MCF 10A (cell line): ENCODE results near the gene MELTF. TPM values are rescaled to one million over a fixed set of nuclear protein-coding genes. Genes with fewer than 3 reads are reported as not detected.
A peak's percentile ranks its signal among the peaks of the same experiment; 100 is the strongest.

Experiments
- BruUV-seq: library from RNA; stranded (reverse); fragments of 400-500 nt; replicated peaks from 2 replicates; lab custom pipeline; 2021; lab: Mats Ljungman, UMichigan
- CTCF ChIA-PET: fragments of 300-600 bp; sonication (Branson Sonifier 250); formaldehyde crosslinking; extraction: SDS; loops from one replicate; lab custom pipeline; 2021; ENCODE audit warnings: antibody characterized with exemption, inconsistent platforms; lab: Yijun Ruan, JAX
- POLR2A ChIA-PET: fragments of 300-600, 350-650 bp; sonication (Branson Sonifier 250); formaldehyde crosslinking; extraction: SDS; loops from one replicate; lab custom pipeline; 2020; ENCODE audit warnings: antibody characterized with exemption, inconsistent platforms; lab: Yijun Ruan, JAX
- DNase-seq: peaks from one replicate; pipeline ENCODE4 v3.0.0-alpha.2; 2018; ENCODE audit not compliant: unreplicated experiment
- H3K27ac Mint-ChIP-seq: one replicate; pipeline ENCODE4 v1.8.0; 2022; ENCODE audit warnings: mild to moderate bottlenecking, low read depth, mixed read lengths; ENCODE audit not compliant: unreplicated experiment
- H3K27me3 Mint-ChIP-seq: one replicate; pipeline ENCODE4 v1.8.0; 2022; ENCODE audit warnings: mixed read lengths; ENCODE audit not compliant: insufficient read depth, unreplicated experiment
- H3K36me3 Mint-ChIP-seq: one replicate; pipeline ENCODE4 v1.8.0; 2022; ENCODE audit warnings: mild to moderate bottlenecking, moderate library complexity, mixed read lengths; ENCODE audit not compliant: insufficient read depth, unreplicated experiment
- H3K4me1 Mint-ChIP-seq: one replicate; pipeline ENCODE4 v1.8.0; 2022; ENCODE audit warnings: mixed read lengths; ENCODE audit not compliant: insufficient read depth, unreplicated experiment
- H3K4me3 Mint-ChIP-seq: one replicate; pipeline ENCODE4 v1.8.0; 2022; ENCODE audit warnings: mild to moderate bottlenecking, moderate library complexity, mixed read lengths; ENCODE audit not compliant: unreplicated experiment
- H3K9me3 Mint-ChIP-seq: one replicate; pipeline ENCODE4 v1.8.0; 2022; ENCODE audit warnings: mixed read lengths; ENCODE audit not compliant: unreplicated experiment
- CTCF ChIP-seq: fragments of 200-600 bp; IDR thresholded peaks from one replicate; pipeline ENCODE4 v1.8.0; 2022; ENCODE audit warnings: antibody characterized with exemption, mild to moderate bottlenecking; ENCODE audit not compliant: unreplicated experiment
- intact Hi-C: fragments of 100-400 bp; cut with micrococcal nuclease; formaldehyde crosslinking; loops from 2 replicates; pipeline ENCODE4 v1.14.1; 2022
- total RNA-seq: library from RNA; stranded (reverse); gene quantifications from 2 replicates; pipeline ENCODE4 v1.2.3, GENCODE V29; 2022

MELTF gene
- total RNA-seq, 1 experiment from 2014 or later, result 9.1 TPM

GRCh38 chr3:197006446-197006845 lies 23.2 kb downstream of the MELTF start:
- no peak for DNase-seq
- Mint-ChIP-seq H3K4me3 (no peak overlapping the region), H3K27me3 (no peaks in the 10 kb centered on the region), H3K9me3 (no peaks in the 10 kb centered on the region), H3K36me3 (no peaks in the 10 kb centered on the region), H3K27ac (no peak overlapping the region), H3K4me1 (peaks cover 10% of the 10 kb centered on the region)
- CTCF ChIA-PET, result interaction anchor here (0.6 to 0.8 kb wide), 3 partner anchors 8 to 29 kb away, joined by 3 to 4 read pairs (median 3); no protein-coding TSS in a partner anchor
- no TSS peak for BruUV-seq
- no peak for TF ChIP-seq CTCF
- intact Hi-C loops, result loop anchor here (10.0 kb wide), 1 partner anchor 508 kb away; no protein-coding TSS in a partner anchor
- POLR2A ChIA-PET, result no interaction called here

- Mint-ChIP-seq H3K27me3 (no peaks in the 10 kb centered on the region), H3K27ac (no peak overlapping the region), H3K4me3 (peak overlapping the region; percentile 71), H3K4me1 (peaks cover 10% of the 10 kb centered on the region), H3K9me3 (no peaks in the 10 kb centered on the region), H3K36me3 (no peaks in the 10 kb centered on the region)
- TF ChIP-seq CTCF, result no peak
- TSS peak; percentile 44 for BruUV-seq
- peak; percentile 29 for DNase-seq
- POLR2A ChIA-PET, result interaction anchor here (0.5 to 1.7 kb wide), 7 partner anchors 13 to 868 kb away, joined by 3 to 6 read pairs (median 3); partner anchors contain the start of gene NCBP2
- CTCF ChIA-PET, result interaction anchor here (0.6 to 3.1 kb wide), 16 partner anchors 8 to 560 kb away, joined by 3 to 21 read pairs (median 3); partner anchors contain the start of gene MELTF
- intact Hi-C loops, result loop anchor here (10.0 kb wide), 1 partner anchor 511 kb away; no protein-coding TSS in a partner anchor
These were observed 25.9 kb downstream of the MELTF start for GRCh38 chr3:197003461-197004385.

- ChIA-PET POLR2A (interaction anchor here (0.6 to 1.7 kb wide), 6 partner anchors 12 to 179 kb away, joined by 3 to 6 read pairs (median 3); partner anchors contain the start of gene NCBP2), CTCF (interaction anchor here (0.6 to 3.1 kb wide), 19 partner anchors 9 to 561 kb away, joined by 3 to 21 read pairs (median 3); partner anchors contain the start of gene MELTF)
- Mint-ChIP-seq H3K27me3 (no peaks in the 10 kb centered on the region), H3K27ac (no peak overlapping the region), H3K9me3 (no peaks in the 10 kb centered on the region), H3K36me3 (no peaks in the 10 kb centered on the region), H3K4me3 (peak overlapping the region; percentile 71), H3K4me1 (peaks cover 10% of the 10 kb centered on the region)
- no TSS peak for BruUV-seq
- DNase-seq, result peak; percentile 78
- intact Hi-C loops, result loop anchor here (1.0 to 10.0 kb wide), 3 partner anchors 26 to 512 kb away; partner anchors contain the start of gene MELTF
- peak; percentile 59 for TF ChIP-seq CTCF
These were observed 26.7 kb downstream of the MELTF start for GRCh38 chr3:197002701-197003454.
